Left colon (tissue), 2 donors: Measurements from ENCODE around the gene TNXB. TPM values are rescaled to one million over a fixed set of nuclear protein-coding genes. Genes with fewer than 3 reads are reported as not detected.
"Not testable (repeated sequence)": the region's sequence is repeated elsewhere in the genome, so short reads cannot be mapped to it uniquely, and the experiment has no call there.

Source experiments
- ATAC-seq: fragments of 200-7000 bp; cut with Tn5 transposase; one replicate; pipeline ENCODE4 v1.9.1; 2020; ENCODE audit warnings: mild to moderate bottlenecking, moderate library complexity
- DNase-seq, 2 donors: peaks; one replicate each; pipeline ENCODE4 v3.0.0-alpha.2; 2020
- intact Hi-C, 2 donors: fragments of 100-400 bp; cut with DNase I in 1 of 2; cut with micrococcal nuclease in 1 of 2; formaldehyde crosslinking; loops; one replicate each; pipeline versions ENCODE4 v1.11.2 to v1.14.0; 2022; cut with DNase I, micrococcal nuclease
- total RNA-seq, 2 donors: library from RNA; stranded (reverse); fragmentation: NEBNext Ultra II Directional; extraction: Animal tissue kit (Norgen Biotek cat#: 25700); gene quantifications; one replicate each; pipeline ENCODE4 v1.2.1, GENCODE V29; 2021
- donor health status: DM: no; HTN: no; CAD: no.
- donor health status: DM: yes; HTN: yes; CAD: no.

The TNXB gene
- total RNA-seq, 2 donors from 2014 or later, result 19.4 to 35.9 TPM

DNA sequence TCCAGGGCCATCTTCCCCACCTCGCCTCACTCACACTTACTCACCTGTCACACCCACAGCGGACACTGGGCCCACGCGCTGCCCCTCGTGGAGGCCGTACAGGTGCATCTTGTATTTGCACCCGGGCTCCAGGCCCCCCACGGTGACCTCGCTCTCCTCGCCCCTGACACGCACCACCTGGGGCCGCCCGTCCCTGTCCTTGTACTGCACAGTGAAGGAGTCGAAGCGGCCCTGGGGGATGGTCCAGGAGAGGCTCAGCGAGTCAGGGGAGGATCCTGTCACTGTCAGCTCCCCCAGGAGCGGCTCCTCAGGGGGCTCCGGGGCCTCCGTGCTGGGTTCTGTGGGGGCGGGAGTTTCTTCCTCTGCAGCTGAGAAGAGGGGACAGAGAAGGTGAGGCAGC lies 56.5 kb downstream of the TNXB start:
- intact Hi-C loops, DNase-seq, ATAC-seq: not testable (repeated sequence)

DNA sequence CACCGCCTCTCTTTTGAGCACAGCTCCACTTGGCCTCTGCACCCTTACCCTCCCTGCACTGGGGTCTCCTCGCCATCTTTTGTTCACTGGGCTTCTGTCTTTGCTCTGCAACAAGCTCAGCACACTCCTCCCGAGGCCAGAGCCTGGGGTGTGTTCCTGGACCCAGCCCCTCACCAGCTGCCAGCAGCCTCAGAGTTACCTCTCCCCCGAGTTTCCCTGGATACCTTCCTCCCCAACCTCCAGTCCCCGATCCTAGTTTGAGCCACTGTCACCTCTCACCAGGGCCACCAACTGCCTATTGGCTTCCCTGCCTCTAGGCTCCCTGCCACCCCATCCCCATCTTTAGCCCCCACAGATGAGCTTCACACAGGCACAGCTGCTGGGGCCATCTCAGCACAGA lies 58.6 kb downstream of the TNXB start:
- intact Hi-C loops, result no loop called here
- ATAC-seq, result no peak
- no peak for DNase-seq

- DNase-seq, intact Hi-C loops, ATAC-seq: not testable (repeated sequence)
Measured at GRCh38 chr6:32049736-32050135, 59.4 kb downstream of the TNXB start.

- ATAC-seq, intact Hi-C loops, DNase-seq: not testable (repeated sequence)
Measured at GRCh38 chr6:32049149-32049548, 60.0 kb downstream of the TNXB start.

GRCh38 chr6:32047855-32048766 lies 61.0 kb downstream of the TNXB start:
- DNase-seq (peak; percentile 58 to 79), ATAC-seq (peak; percentile 92)
- intact Hi-C loops, result no loop called here

DNA sequence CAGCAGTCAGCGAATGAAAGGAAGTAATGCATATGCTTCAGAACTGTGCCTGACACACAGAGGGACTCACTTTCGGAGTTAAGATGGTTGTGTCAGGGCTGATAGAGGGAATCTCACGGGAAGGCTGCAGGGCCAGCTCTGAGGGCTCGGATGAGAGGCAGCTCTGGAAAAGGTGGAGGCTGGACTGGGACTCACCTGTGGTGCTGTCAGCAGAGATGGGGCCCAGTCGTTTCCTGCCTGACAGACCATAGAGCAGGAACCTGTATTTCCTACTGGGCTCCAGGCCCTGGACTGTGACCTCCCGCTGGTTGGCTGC lies 61.6 kb downstream of the TNXB start:
- intact Hi-C loops, result no loop called here
- DNase-seq (no peak), ATAC-seq (no peak)

DNA sequence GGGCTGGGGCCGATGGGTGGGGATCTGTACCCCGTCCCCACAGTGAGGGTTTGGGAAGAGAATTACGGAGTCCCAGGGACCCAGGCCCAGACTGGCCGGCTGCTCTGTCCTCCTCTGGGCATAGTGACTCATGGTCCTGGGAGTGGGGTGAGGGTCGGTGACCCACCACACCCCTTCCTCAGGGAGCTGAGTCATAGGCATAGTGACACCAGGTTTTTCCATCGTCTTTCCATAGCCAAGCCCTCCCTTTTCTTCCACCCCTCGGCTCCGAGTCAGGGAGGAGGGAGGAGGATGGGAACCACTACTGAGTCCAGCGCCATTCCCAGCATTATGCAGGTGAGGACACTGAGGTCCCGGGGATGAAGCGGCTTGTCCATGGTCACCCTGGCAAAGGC lies 62.1 kb downstream of the TNXB start:
- DNase-seq, result no peak
- intact Hi-C loops, result no loop called here
- no peak for ATAC-seq

- ATAC-seq, result no peak
Measured at GRCh38 chr6:32046450-32047083, 62.6 kb downstream of the TNXB start.

DNA sequence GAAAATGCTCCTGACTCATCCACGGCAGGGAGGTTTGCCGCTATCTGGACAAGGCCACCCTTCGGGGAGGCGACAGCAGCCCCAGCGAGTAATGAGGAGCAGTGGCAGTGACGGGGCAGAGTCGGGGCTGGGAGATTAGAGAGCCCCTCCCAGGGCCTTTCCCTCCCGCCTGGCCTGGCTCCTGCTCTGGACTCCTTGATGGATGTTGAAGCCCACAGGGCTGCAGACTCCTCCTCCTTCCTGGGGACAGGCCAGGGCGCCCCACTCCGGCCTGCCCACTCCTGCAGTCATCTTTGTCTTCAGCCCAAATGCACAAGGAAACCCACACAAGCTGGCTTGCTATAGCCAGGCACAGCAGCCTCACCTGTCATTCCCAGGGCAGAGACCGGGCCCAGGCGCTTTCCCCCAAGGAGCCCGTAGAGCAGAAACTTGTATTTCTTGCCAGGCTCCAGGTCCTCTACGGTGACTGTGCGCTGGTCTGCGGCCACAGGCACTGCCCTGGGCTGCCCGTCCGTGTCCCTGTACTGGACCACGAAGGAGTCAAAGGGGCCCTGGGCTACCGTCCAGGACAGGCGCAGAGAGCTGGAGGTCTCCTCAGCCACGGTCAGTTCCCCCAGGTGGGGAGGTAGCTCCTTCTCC lies 63.2 kb downstream of the TNXB start:
- ATAC-seq (no peak), DNase-seq (no peak)
- intact Hi-C loops, result no loop called here

More at GRCh38 chr6:32046450-32047083, 62.6 kb downstream of the TNXB start:
- DNase-seq, result peak in 1 of 2 donors; percentile 23
- intact Hi-C loops, result no loop called here

DNA sequence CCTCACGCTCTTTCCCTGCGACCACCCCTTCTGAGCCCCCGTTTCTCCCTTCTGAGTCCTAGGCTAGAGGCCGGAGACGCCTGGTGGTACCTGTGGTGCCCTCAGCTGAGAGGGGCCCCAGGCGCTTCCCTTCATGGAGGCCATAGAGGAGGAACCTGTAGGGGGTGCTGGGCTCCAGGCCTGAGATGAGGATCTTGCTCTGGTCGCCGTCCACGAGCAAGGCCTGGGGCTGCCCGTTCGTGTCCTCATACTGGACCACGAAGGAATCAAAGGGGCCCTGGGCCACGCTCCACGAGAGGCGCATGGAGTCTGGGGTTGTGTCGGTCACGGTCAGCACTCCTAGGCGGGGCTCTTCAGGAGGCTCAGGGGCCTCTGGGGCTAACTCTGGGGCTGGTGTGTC lies 64.2 kb downstream of the TNXB start:
- intact Hi-C loops, DNase-seq, ATAC-seq: not testable (repeated sequence)

DNA sequence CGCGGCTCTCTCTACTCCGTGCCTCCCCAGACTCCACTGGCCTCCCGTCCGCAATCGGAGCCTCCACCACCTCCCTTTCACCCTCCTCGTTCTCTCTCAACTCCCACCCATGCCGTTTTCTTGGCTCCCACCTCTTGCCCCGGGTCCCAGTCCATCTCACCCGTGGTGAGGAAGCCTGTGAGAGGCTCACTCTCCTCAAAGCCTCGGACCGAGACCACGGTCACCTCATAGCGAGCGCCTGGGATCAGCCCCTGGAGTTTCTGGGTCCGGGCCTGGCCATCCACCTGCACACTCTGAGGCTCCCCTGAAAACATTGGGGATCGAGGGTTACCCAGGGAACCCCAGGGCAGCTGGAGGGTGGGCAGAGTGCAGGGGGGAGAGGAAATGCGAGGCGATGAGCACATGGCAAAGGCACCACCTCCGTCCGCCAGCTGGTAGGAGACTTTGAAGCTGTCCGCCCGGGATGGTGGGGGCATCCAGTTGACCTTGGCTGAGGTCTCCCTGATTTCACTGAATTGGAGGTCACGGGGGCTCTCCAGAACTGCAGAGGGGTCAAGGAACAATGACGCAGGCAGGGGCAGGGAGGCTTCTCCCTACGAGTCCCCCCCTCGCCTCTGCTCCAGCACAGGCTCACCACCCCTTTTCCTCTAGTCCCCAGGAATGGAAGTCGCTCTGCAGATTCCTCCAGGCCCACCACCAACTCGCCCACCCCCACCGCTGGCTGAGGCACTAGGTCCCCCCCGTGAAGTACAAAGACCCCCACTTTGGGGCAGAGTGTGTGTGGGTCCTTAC lies 65.4 kb downstream of the TNXB start:
- ATAC-seq, DNase-seq, intact Hi-C loops: not testable (repeated sequence)

GRCh38 chr6:32042276-32042675 lies 66.9 kb downstream of the TNXB start:
- DNase-seq, intact Hi-C loops, ATAC-seq: not testable (repeated sequence)

GRCh38 chr6:32041385-32041784 lies 67.8 kb downstream of the TNXB start:
- ATAC-seq, DNase-seq, intact Hi-C loops: not testable (repeated sequence)

DNA sequence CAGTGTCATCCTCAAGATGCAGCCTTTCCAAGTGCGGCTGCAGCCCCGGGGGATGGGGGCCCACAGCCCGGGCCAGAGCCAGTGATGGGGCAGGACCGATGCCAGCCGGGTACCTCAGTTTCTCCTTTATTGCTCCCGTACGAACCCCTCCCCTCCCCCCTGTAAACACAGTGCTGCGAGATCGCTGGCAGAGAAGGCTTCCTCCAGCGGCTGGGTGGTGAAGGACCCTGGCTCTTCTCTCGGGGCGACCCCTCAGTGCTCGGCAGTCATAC lies 68.2 kb downstream of the TNXB start:
- ATAC-seq, intact Hi-C loops, DNase-seq: not testable (repeated sequence)

- ATAC-seq, DNase-seq, intact Hi-C loops: not testable (repeated sequence)
Measured at GRCh38 chr6:32040299-32041049, 68.7 kb downstream of the TNXB start.

DNA sequence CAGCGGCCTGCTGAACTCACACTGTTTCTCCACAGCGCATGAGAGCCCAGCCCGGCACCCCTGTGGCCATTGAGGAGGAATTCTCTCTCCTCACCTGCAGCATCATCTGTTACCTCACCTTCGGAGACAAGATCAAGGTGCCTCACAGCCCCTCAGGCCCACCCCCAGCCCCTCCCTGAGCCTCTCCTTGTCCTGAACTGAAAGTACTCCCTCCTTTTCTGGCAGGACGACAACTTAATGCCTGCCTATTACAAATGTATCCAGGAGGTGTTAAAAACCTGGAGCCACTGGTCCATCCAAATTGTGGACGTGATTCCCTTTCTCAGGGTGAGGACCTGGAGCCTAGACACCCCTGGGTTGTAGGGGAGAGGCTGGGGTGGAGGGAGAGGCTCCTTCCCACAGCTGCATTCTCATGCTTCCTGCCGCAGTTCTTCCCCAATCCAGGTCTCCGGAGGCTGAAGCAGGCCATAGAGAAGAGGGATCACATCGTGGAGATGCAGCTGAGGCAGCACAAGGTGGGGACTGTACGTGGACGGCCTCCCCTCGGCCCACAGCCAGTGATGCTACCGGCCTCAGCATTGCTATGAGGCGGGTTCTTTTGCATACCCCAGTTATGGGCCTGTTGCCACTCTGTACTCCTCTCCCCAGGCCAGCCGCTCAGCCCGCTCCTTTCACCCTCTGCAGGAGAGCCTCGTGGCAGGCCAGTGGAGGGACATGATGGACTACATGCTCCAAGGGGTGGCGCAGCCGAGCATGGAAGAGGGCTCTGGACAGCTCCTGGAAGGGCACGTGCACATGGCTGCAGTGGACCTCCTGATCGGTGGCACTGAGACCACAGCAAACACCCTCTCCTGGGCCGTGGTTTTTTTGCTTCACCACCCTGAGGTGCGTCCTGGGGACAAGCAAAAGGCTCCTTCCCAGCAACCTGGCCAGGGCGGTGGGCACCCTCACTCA lies 69.5 kb downstream of the TNXB start:
- ATAC-seq, intact Hi-C loops, DNase-seq: not testable (repeated sequence)

GRCh38 chr6:32038878-32039277 lies 70.3 kb downstream of the TNXB start:
- ATAC-seq, intact Hi-C loops, DNase-seq: not testable (repeated sequence)
